ENCODE data around the gene PLAAT1.

The PLAAT1 gene

DNA sequence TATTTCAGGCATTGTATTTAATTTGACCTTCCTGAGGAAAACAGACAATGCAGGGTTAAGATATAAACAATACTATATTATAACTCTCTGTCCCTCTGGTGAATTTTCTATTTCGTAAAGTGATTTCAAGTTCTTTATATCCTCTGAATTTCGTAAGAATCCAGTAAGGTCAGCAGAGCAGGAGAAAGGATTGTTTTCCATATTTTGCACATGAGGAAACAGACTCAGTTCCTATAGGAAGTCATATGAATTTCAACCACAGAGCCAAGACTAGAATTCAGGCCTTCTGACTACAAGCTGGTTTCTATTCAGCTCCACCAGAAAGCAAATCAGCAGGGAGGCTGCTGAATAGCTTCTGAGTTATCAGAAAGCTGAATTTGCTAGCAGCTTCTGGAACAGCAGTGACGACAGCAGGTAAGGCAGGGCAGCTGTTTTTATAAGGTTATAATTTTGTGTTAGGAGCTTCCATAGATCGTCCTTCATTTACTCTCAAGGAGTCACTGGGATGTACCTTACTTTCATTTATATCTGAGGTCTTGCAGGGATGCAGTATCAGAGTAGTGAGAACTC is 11.1 kb upstream of the PLAAT1 start:
- H3K4me3 ChIP-seq (ENCODE audit: low read depth, low read length) = no peak overlapping the region
- TF ChIP-seq, protein P1, sequence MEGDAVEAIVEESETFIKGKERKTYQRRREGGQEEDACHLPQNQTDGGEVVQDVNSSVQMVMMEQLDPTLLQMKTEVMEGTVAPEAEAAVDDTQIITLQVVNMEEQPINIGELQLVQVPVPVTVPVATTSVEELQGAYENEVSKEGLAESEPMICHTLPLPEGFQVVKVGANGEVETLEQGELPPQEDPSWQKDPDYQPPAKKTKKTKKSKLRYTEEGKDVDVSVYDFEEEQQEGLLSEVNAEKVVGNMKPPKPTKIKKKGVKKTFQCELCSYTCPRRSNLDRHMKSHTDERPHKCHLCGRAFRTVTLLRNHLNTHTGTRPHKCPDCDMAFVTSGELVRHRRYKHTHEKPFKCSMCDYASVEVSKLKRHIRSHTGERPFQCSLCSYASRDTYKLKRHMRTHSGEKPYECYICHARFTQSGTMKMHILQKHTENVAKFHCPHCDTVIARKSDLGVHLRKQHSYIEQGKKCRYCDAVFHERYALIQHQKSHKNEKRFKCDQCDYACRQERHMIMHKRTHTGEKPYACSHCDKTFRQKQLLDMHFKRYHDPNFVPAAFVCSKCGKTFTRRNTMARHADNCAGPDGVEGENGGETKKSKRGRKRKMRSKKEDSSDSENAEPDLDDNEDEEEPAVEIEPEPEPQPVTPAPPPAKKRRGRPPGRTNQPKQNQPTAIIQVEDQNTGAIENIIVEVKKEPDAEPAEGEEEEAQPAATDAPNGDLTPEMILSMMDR (IDR thresholded peaks at IDR 0.05; ENCODE audit: low read depth, low read length) = no peak
- H3K4me1 ChIP-seq = no peaks in the 10 kb centered on the region
- no peaks in the 10 kb centered on the region for H3K36me3 ChIP-seq
- no peaks in the 10 kb centered on the region for H3K9me3 ChIP-seq
- DNase-seq = no peak
- peaks cover 3% of the 10 kb centered on the region; the same call in 1 of the 2 replicates for H3K27me3 ChIP-seq

DNA sequence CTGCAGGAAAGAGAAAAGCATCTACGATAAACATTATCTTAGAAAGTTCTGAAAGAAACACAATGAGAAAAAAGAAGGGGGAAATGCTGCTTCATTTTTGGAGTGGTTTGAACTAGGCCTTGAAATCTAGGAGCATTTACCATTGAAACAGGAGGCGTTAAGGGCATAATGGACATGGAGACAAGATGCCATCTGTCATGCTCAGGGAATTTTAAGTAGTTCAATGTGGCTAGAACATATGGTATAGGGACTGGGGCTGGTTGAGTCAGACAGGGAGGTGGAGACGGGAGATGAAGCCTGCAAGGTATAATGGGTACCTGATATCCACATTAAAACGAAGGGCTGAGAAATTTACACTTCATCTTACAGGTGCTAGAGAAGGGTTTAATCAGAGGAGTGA is 10.4 kb upstream of the PLAAT1 start:
- TF ChIP-seq, protein P1 (IDR thresholded peaks at IDR 0.05; ENCODE audit: low read depth, low read length) = no peak
- no peak overlapping the region for H3K4me3 ChIP-seq (ENCODE audit: low read depth, low read length)
- H3K27me3 ChIP-seq = peaks cover 3% of the 10 kb centered on the region; the same call in 1 of the 2 replicates
- no peaks in the 10 kb centered on the region for H3K36me3 ChIP-seq
- H3K9me3 ChIP-seq = no peaks in the 10 kb centered on the region
- DNase-seq = no peak
- H3K4me1 ChIP-seq = no peaks in the 10 kb centered on the region

DNA sequence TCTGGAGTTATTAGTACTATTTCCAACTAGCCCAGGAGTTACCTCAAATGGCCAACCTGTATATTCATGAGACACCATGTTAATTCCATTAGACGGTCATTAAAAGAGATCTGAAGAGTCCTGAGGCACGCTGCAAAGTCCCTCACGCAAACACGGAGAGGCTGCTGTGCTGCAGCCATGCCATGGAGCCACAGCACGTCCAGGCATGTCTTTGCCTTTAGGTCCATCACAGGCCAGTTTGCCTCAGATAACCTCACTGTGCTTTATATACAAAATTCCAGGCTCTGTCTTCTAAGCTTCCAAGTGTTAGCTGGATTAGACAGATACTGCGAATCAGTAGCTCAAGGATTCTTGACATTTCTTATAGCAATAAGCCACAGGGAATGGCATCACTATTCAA is 9.8 kb upstream of the PLAAT1 start:
- H3K27me3 ChIP-seq = peaks cover 3% of the 10 kb centered on the region; the same call in 1 of the 2 replicates

DNA sequence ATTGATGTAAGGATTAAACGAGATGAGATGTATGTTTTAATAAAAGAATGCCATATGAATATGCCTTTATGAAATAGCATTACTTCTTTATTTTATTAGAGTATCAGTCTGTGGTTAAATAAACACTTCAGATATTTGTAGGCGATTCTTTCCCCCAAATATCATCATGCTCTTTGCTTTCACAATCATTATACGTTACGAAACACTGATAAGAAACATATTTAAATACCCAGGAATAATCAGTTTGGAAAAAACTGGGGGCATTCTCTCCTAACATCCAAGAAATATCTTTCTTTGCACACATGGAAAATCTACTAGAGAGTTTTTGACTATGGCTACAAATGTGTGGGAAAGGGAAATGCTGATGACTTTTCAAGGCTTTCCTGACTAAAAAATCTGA is 4.4 kb upstream of the PLAAT1 start:
- Histone ChIP-seq H3K4me1 (no peaks in the 10 kb centered on the region; the same call in 1 of the 2 replicates), H3K9me3 (no peaks in the 10 kb centered on the region), H3K36me3 (no peaks in the 10 kb centered on the region), H3K27me3 (peaks cover 8% of the 10 kb centered on the region), H3K4me3 (ENCODE audit: low read depth, low read length) (no peak overlapping the region)
- TF ChIP-seq, protein P1 (IDR thresholded peaks at IDR 0.05; ENCODE audit: low read depth, low read length) = no peak
- DNase-seq = no peak

More for the DNA sequence above, 9.8 kb upstream of the PLAAT1 start:
- Histone ChIP-seq H3K4me1 (no peaks in the 10 kb centered on the region), H3K9me3 (no peaks in the 10 kb centered on the region), H3K4me3 (ENCODE audit: low read depth, low read length) (no peak overlapping the region), H3K36me3 (no peaks in the 10 kb centered on the region)
- DNase-seq = no peak
- TF ChIP-seq, protein P1 (IDR thresholded peaks at IDR 0.05; ENCODE audit: low read depth, low read length) = no peak

DNA sequence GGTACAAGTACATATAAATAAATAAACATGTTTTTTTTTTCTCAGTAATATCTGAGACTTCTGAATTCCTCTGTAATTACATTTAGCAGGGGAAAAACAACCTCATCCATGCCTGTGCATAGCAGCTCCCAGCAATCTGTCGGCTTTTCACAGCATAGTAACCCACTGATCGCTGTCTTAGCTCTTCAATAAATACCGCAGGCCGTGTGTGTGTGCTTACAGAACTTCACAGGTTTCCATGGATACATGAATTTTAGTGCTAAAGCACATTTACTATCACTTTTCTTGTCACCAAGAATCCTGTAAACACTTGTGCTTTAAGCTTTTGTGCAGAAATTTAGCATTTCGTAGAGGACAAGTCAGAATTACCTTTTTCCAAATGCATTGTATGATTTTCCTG is 4.0 kb upstream of the PLAAT1 start:
- Histone ChIP-seq H3K27me3 (peaks cover 10% of the 10 kb centered on the region), H3K4me3 (ENCODE audit: low read depth, low read length) (no peak overlapping the region), H3K4me1 (no peaks in the 10 kb centered on the region; the same call in 1 of the 2 replicates), H3K9me3 (no peaks in the 10 kb centered on the region), H3K36me3 (no peaks in the 10 kb centered on the region)
- DNase-seq = no peak
- TF ChIP-seq, protein P1 (IDR thresholded peaks at IDR 0.05; ENCODE audit: low read depth, low read length) = no peak

DNA sequence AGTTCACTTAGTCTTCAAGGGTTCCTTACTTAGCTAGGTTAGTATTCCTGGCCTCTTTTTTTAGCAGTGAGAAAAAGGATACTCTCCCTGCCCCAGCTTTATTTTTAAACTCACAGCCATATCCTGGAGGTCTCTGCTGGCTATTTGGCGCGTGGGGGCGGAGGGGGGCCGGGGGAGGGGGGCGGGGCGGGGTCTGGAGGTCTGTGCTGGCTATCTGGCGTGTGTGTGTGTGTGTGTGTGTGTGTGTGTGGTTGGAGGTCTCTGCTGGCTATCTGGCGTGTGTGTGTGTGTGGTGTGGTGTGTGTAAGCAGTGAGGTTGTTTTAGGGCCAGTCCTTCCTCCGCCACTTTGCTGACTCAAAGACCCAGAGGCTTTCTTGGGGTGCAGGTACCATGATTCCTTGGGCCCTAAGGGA is 579 bp upstream of the PLAAT1 start:
- Histone ChIP-seq H3K27me3 (peaks cover 13% of the 10 kb centered on the region), H3K9me3 (no peaks in the 10 kb centered on the region), H3K36me3 (no peaks in the 10 kb centered on the region), H3K4me3 (ENCODE audit: low read depth, low read length) (peak overlapping the region; percentile 67), H3K4me1 (no peaks in the 10 kb centered on the region; the same call in 1 of the 2 replicates)
- TF ChIP-seq, protein P1 (IDR thresholded peaks at IDR 0.05; ENCODE audit: low read depth, low read length) = no peak
- DNase-seq = peak; percentile 20

Data from BE2C (cell line).